ENCODE results near the gene ZNF689.

- no peak for TF ChIP-seq CHD2 (IDR thresholded peaks at IDR 0.05; ENCODE audit: low read length, partially characterized antibody)
- no peak for TF ChIP-seq POLR2A (IDR thresholded peaks at IDR 0.05; ENCODE audit: low read length)
- no peak for TF ChIP-seq CTCF (IDR thresholded peaks at IDR 0.05)
- no peak for TF ChIP-seq REST (IDR thresholded peaks at IDR 0.05)
- no peak for TF ChIP-seq CHD4 (IDR thresholded peaks at IDR 0.05; ENCODE audit: borderline replicate concordance)
- TF ChIP-seq MYC (IDR thresholded peaks at IDR 0.05; ENCODE audit: borderline replicate concordance, low read length) = no peak
- TF ChIP-seq USF2 (IDR thresholded peaks at IDR 0.05) = no peak
- no peak for TF ChIP-seq RAD21 (conservative IDR thresholded peaks at IDR 0.05 in 1 of 2, IDR thresholded peaks at IDR 0.05 in 1 of 2)
- no peak for TF ChIP-seq JUNB (IDR thresholded peaks at IDR 0.05)
- TF ChIP-seq EHF (CRISPR knock-in tag; IDR thresholded peaks at IDR 0.05) = no peak
- no peak for TF ChIP-seq CBX8 (IDR thresholded peaks at IDR 0.05)
These were observed 10.0 kb downstream of the ZNF689 start for GRCh38 chr16:30600215-30600614.

All from A549 (cell line).